Kidney (tissue), 14 donors: ENCODE results near the gene WDR7. TPM values are rescaled to one million over a fixed set of nuclear protein-coding genes. Genes with fewer than 3 reads are reported as not detected.

ENCODE experiments used
- DNase-seq, 5 donors: peaks; one replicate each; pipeline ENCODE4 v3.0.0-alpha.2; 2013 to 2020
- FAIRE-seq: peaks from 2 replicates; lab custom pipeline; 2012; peaks lifted over from hg19 to GRCh38; lab: Jason Lieb, UNC
- H3K27ac ChIP-seq, 2 donors: one replicate each; pipeline ENCODE4 v1.7.0; 2013; ENCODE audit warnings: low read depth in 2 of 2, low read length in 2 of 2, inconsistent platforms in 1 of 2
- H3K27me3 ChIP-seq: one replicate; pipeline ENCODE4 v1.7.1; 2013; ENCODE audit warnings: low read length, inconsistent platforms; ENCODE audit not compliant: control insufficient read depth, insufficient read depth
- H3K36me3 ChIP-seq, 3 donors: one replicate each; pipeline versions ENCODE4 v1.7.0 to v1.7.1; 2013; ENCODE audit warnings: low read length in 3 of 3, control low read depth in 1 of 3, inconsistent platforms in 1 of 3; ENCODE audit not compliant: insufficient read depth in 3 of 3, control insufficient read depth in 2 of 3
- H3K4me1 ChIP-seq, 3 donors: one replicate each; pipeline versions ENCODE4 v1.7.0 to v1.7.1; 2013; ENCODE audit warnings: low read length in 3 of 3, inconsistent platforms in 1 of 3, low read depth in 1 of 3; ENCODE audit not compliant: control insufficient read depth in 2 of 3, insufficient read depth in 2 of 3
- H3K4me3 ChIP-seq, 3 donors: one replicate each; pipeline versions ENCODE4 v1.7.0 to v1.8.1; 2013; ENCODE audit warnings: low read length in 3 of 3, control low read depth in 1 of 3, inconsistent platforms in 1 of 3
- H3K9ac ChIP-seq, 3 donors: one replicate each; pipeline versions ENCODE4 v1.7.0 to v1.7.1; 2013; ENCODE audit warnings: low read length in 3 of 3, control low read depth in 1 of 3, inconsistent platforms in 1 of 3
- H3K9me3 ChIP-seq, 3 donors: one replicate each; pipeline versions ENCODE4 v1.7.0 to v1.7.1; 2013; ENCODE audit warnings: low read length in 3 of 3, control low read depth in 1 of 3, inconsistent platforms in 1 of 3; ENCODE audit not compliant: control insufficient read depth in 2 of 3, insufficient read depth in 1 of 3
- intact Hi-C: fragments of 100-400 bp; cut with DNase I; formaldehyde crosslinking; loops from one replicate; pipeline ENCODE4 v1.11.1; 2022
- polyA plus RNA-seq: library from polyadenylated mRNA; stranded (reverse); fragments of 350-450 nt; fragmentation: Illumina TruSeq; extraction: RNeasy Lipid Tissue Mini Kit (QIAGEN cat#74804); gene quantifications from one replicate; pipeline ENCODE4 v1.2.3, GENCODE V29; 2014; ENCODE audit warnings: low read depth, low replicate concordance; ENCODE audit not compliant: insufficient read depth
- total RNA-seq: library from RNA; stranded (reverse); fragmentation: NEBNext Ultra II Directional; extraction: Animal tissue kit (Norgen Biotek cat#: 25700); gene quantifications from one replicate; pipeline ENCODE4 v1.2.1, GENCODE V29; 2021
- TF ChIP-seq, protein P1 (sequence below): IDR thresholded peaks from 3 replicates; pipeline ENCODE4 v1.5.1; 2012; ENCODE audit warnings: mild to moderate bottlenecking, moderate library complexity, borderline replicate concordance; ENCODE audit not compliant: insufficient read depth; ENCODE audit errors: extremely low read depth
- donor health status: control.
- donor health status: control.
- donor health status: control.
- donor health status: control.
- donor health status: control.
- donor health status: DM: yes; HTN: yes; CAD: no.
- donor health status: Normal renal cell carcinoma (clear cell type).

WDR7 gene
- total and polyA plus RNA-seq, 2 donors from 2014 or later, result 7.3 to 34.4 TPM

DNA sequence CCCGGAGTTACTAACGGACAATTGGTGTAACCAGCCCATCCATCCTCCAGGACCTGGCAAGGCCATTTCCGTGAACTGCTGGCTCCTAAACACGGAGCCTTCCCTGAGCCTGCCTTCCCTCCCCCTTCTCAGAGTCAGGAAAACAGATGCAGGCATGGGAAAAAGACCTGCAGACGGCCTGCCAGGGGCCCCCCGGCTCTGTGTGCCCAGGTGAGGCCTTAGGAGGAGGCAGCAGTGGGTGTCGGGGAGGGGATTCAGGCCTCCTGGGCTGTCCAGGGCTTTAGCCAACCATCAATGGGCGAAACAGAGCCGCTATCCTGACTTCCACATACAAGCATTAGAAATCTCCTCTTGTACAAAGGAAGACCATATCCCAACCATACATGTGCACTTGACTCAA is 427.5 kb downstream of the WDR7 start:
- intact Hi-C loops, result no loop called here
- FAIRE-seq (no peak), DNase-seq (no peak)
- no peaks in the 10 kb centered on the region for H3K4me1 ChIP-seq
- H3K36me3 ChIP-seq, result no peaks in the 10 kb centered on the region
- no peak overlapping the region for H3K27ac ChIP-seq
- no peak overlapping the region for H3K4me3 ChIP-seq
- TF ChIP-seq, protein P1, sequence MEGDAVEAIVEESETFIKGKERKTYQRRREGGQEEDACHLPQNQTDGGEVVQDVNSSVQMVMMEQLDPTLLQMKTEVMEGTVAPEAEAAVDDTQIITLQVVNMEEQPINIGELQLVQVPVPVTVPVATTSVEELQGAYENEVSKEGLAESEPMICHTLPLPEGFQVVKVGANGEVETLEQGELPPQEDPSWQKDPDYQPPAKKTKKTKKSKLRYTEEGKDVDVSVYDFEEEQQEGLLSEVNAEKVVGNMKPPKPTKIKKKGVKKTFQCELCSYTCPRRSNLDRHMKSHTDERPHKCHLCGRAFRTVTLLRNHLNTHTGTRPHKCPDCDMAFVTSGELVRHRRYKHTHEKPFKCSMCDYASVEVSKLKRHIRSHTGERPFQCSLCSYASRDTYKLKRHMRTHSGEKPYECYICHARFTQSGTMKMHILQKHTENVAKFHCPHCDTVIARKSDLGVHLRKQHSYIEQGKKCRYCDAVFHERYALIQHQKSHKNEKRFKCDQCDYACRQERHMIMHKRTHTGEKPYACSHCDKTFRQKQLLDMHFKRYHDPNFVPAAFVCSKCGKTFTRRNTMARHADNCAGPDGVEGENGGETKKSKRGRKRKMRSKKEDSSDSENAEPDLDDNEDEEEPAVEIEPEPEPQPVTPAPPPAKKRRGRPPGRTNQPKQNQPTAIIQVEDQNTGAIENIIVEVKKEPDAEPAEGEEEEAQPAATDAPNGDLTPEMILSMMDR, result no peak
- H3K9ac ChIP-seq, result no peak overlapping the region
- H3K9me3 ChIP-seq, result peaks cover 0 to 5% (median 0%) of the 10 kb centered on the region in 3 donors
- H3K27me3 ChIP-seq, result no peaks in the 10 kb centered on the region

- peaks cover 0 to 5% (median 0%) of the 10 kb centered on the region in 3 donors for H3K9me3 ChIP-seq
- H3K36me3 ChIP-seq, result no peaks in the 10 kb centered on the region
- no peak for DNase-seq
- no peaks in the 10 kb centered on the region for H3K27me3 ChIP-seq
- H3K4me3 ChIP-seq, result no peak overlapping the region
- no peak overlapping the region for H3K27ac ChIP-seq
- no peak for FAIRE-seq
- TF ChIP-seq, protein P1, result no peak
- intact Hi-C loops, result no loop called here
- H3K4me1 ChIP-seq, result no peaks in the 10 kb centered on the region
- H3K9ac ChIP-seq, result no peak overlapping the region
These were observed 429.3 kb downstream of the WDR7 start for GRCh38 chr18:57080479-57080878.

GRCh38 chr18:57081899-57082298 is 430.7 kb downstream of the WDR7 start:
- no peak overlapping the region for H3K9ac ChIP-seq
- H3K4me3 ChIP-seq, result no peak overlapping the region
- no peaks in the 10 kb centered on the region for H3K4me1 ChIP-seq
- H3K27me3 ChIP-seq, result no peaks in the 10 kb centered on the region
- DNase-seq (no peak), FAIRE-seq (no peak)
- H3K27ac ChIP-seq, result no peak overlapping the region
- TF ChIP-seq, protein P1, result no peak
- intact Hi-C loops, result no loop called here
- H3K36me3 ChIP-seq, result no peaks in the 10 kb centered on the region
- peaks cover 0 to 5% (median 0%) of the 10 kb centered on the region in 3 donors for H3K9me3 ChIP-seq

DNA sequence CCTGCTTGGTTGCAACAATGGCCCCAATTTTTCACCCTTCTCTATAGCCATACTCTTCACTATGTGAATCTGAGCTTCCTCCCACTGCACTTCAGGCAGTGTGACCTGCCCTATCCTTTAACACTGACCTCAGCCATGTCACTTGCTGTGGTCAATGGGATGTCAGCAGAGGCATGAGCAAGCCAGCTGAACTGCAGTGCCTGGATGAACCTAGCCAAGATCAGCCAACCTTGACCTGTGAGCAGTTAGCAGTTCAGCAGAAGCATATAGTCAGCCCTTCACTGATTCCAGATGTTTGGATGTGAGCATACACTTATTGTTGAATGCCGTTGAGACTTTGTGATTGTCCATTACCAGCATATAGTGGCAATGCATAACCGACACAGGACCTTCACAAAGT is 432.3 kb downstream of the WDR7 start:
- DNase-seq (no peak), FAIRE-seq (no peak)
- H3K9ac ChIP-seq, result no peak overlapping the region
- no peaks in the 10 kb centered on the region for H3K27me3 ChIP-seq
- peaks cover 0 to 5% (median 0%) of the 10 kb centered on the region in 3 donors for H3K9me3 ChIP-seq
- TF ChIP-seq, protein P1, result no peak
- no peak overlapping the region for H3K27ac ChIP-seq
- no peaks in the 10 kb centered on the region for H3K36me3 ChIP-seq
- H3K4me3 ChIP-seq, result no peak overlapping the region
- no peaks in the 10 kb centered on the region for H3K4me1 ChIP-seq
- intact Hi-C loops, result no loop called here
